NCI-H524 treated with DMSO at 0.1 percent for 48 hours (cell line): ENCODE results near the gene FCHSD2.
A peak's percentile ranks its signal among the peaks of the same experiment; 100 is the strongest.
"Not testable (repeated sequence)": the region's sequence is repeated elsewhere in the genome, so short reads cannot be mapped to it uniquely, and the experiment has no call there.

Experiments used
- DNase-seq: peaks from one replicate; lab custom pipeline; 2025; lab: John Stamatoyannopoulos, UW

Gene FCHSD2

GRCh38 chr11:73059915-73060314, 82.2 kb downstream of the FCHSD2 start:
- no peak for DNase-seq

DNA sequence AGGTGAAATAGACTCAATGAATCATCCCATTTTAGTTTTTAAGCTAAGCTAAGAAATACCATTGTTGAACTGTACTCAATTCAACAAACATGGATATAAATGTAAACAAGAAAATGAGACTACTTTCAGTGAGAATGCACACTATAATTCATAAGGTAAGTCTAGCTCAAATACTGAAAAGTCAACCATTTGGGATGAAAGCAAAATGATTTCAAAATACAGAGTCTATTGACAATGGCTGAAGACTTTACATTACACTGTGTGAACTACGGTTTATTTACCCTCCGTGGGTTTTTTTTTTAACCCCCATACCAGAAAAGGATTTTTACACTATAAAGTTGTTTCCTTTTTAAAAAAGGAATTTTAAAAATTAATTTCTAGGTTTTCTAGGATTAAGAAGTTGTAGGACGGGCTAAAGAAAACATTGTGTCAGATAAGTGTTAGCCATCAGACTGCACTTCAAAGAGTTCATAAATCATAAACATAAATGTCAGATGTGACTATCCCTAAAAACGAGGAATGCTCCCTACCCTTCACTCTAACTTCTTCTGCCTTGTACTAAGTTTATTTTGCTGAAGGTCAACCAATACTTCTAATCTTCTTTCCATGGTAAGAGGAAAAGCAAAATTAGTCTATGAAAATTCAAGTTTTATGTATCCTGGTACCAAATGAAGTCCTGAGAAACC, 83.0 kb downstream of the FCHSD2 start:
- DNase-seq, result no peak

DNA sequence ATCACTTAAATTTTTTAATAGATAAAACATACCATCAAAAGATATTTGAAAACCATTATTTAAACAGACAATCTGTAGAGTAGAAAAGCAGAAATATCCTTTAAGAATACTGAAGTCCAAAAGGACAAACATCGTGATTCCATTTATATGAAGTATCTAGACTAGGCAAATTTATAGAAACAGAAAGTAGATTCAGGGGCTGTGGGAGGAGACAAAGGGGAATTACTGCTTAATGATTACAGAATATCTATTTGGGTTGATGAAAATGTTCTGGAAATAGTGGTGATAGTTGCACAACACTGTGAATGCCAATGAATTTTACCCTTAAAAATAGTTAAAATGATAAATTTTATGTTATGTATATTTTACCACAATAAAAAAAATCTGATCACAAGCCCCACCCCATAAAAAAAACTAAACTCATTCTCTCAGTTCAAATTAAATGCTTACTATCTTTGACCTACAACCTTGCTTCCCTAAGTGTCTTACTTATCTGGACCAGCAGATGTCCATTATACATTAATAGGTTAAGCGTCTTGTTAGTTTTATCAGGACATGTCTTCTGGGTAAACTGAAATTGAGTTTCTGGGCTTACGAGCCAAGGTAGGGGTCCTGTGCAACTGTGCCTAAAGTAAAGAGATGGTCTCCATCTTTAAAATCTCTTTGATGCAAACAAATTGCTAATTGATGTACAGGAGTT, 86.3 kb downstream of the FCHSD2 start:
- DNase-seq, result no peak

GRCh38 chr11:73055002-73055401, 87.1 kb downstream of the FCHSD2 start:
- DNase-seq, result no peak

GRCh38 chr11:73053964-73054363, 88.2 kb downstream of the FCHSD2 start:
- DNase-seq, result no peak

DNA sequence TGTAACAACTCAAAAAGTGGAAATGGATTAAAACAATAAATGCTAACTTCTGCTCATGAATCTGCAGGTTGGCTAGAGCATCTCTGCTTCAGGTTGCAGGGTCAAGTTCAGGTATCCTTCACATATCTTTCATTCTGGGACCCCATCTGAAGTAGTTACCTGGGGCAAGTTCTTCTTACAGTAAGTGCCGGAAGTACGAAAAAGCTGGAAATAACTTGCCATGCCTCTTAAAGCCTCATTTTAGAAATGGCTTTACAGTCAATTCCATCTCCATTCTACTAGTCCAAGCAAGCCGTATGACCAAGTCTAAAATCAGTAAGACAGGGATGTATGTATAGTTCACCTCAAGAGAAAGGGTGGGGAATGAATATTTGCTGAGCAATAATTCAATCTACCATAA, 93.7 kb downstream of the FCHSD2 start:
- no peak for DNase-seq

GRCh38 chr11:73047773-73048371, 94.2 kb downstream of the FCHSD2 start:
- DNase-seq, result no peak

DNA sequence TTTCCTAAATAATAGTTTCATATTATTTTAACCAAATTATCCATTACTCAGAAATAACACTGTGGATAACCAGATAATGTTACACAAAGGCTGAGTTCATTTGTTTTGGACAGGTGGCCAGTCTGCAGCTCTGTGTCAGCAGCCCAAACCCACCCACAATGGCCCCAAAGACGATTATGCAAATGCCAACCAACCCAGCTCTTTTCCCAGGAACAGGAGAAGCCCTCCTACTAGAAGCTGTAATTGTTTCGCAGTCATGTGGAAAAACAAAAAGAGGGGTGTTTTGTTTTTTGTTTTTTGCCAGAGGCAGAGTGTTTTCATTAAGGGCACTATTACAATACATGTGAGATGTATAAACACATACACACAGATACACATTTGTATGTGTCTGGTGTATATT, 102.1 kb downstream of the FCHSD2 start:
- peak; percentile 11 for DNase-seq

DNA sequence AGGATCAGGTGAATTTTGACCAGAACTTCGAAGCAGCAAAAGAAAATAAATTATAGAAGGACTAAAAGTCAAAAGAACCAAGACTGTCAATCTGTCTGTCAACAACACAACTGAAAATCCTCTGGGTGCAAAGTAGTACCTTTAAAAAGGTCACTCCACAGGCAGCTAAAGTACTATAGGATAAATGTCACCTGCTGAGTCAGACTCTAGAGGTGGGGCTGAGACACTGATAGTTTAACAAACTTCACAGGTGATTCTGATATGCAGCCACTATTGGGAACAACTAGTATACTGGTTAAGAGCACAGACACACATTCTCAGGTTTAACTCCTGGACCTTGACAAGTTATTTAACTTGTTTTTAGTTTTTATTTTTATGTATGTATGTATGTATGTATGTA, 107.3 kb downstream of the FCHSD2 start:
- no peak for DNase-seq

- DNase-seq, result no peak
Measured at GRCh38 chr11:73034331-73034730, 107.8 kb downstream of the FCHSD2 start.

DNA sequence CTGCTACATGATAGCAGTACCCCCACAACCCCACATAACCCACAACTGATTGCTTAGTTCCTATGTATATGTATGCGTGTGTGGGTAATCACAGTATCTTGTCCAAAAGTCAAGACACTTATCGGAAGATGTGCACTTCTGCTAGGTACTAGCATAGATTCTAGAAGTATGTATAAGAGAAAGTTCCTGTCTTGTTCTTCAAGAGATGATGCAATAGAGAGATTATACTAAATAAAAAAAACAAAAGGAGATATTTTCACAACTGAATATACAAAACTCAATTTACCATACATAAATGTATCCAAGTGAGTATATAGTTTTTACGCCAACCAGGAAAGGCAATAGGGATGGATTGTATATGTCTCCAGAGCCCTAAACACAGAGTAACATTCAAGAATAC, 112.0 kb downstream of the FCHSD2 start:
- DNase-seq, result no peak

DNA sequence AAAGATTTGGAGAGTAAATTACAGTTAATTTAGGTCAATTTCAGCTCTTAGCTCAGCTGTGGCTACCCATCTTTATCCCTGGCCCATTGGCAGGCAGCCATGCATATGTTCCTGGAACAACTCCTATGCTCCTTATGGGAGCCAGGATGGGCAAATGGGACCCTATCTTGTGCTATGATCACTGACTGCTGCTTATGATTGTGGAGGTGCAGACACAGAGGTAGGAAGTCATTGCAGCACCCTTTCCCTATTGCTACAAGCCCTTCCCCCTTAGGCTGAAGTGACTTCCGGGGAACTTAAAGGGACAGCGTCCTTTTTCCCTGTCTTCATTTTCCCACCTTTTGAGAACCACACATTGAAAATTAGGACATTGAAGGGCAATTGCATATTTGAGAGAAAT, 112.7 kb downstream of the FCHSD2 start:
- no peak for DNase-seq

DNA sequence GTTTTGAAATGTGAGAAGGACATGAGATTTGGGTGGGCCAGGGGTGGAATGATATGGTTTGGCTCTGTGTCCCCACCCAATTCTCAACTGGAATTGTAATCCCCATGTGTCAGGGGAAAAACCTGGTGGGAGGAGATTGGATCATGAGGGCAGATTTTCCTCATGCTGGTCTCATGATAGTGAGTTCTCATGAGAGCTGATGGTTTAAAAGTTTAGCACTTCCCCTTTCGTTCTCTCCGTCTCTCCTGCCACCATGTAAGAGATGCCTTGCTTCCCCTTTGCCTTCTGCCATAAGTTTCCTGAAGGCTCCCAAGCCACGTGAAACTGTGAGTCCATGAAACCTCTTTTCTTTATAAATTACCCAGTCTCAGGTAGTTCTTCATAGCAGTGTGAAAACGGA, 113.5 kb downstream of the FCHSD2 start:
- DNase-seq, result no peak

- not testable (repeated sequence) for DNase-seq
Measured at GRCh38 chr11:73027840-73028239, 114.3 kb downstream of the FCHSD2 start.

- DNase-seq, result no peak
Measured at GRCh38 chr11:73024639-73025038, 117.5 kb downstream of the FCHSD2 start.

- DNase-seq, result no peak
Measured at GRCh38 chr11:73019996-73020395, 122.1 kb downstream of the FCHSD2 start.

GRCh38 chr11:73019449-73019848, 122.7 kb downstream of the FCHSD2 start:
- no peak for DNase-seq

DNA sequence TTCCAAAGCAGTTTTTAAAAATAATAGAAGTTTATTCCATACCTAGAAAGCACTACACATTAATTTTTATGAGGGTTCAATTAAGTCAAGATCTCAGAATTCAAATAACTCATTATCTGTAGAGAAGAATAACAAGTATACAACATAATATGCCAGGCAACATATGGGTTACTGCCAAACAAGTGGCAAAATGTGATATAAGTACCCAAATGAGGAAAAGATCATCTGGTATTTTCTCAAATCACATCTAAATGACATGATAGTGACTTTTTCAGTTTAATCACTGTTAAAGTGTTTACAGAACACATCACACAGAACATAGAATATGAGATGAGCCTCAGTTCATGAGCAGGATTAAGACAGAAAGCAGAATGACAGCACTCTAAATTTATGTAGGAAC, 123.3 kb downstream of the FCHSD2 start:
- no peak for DNase-seq

DNA sequence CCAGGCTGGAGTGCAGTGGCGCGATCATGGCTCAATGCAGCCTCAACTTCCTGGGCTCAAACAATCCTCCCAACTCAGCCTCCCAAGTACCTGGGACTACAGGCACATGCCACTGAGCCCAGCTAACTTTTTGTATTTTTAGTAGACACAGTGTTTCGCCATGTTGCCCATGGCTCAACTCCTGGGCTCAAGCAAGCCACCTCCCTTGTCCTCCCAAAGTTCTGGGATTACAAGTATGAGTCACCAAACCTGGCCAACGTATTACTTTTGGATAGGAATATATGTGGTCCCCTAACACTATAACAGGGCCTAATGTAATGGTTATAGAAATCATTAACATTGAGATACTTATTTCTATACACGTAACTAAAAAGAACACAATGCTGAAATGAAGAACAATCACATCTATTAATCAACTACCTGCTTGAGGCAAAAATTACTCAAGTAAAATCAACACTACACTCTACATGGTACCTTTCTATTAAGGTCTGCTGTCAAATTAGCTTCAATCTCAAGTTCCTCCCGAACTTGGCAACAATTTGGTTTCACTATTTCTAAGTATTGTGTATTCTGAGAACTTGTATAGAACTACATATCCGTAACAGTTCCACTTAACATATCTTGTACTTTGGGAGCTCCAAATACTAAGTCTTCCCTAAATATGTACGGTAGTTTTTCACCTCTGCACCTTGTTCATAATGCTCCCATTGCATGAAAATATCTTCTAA, 124.9 kb downstream of the FCHSD2 start:
- DNase-seq, result no peak

DNA sequence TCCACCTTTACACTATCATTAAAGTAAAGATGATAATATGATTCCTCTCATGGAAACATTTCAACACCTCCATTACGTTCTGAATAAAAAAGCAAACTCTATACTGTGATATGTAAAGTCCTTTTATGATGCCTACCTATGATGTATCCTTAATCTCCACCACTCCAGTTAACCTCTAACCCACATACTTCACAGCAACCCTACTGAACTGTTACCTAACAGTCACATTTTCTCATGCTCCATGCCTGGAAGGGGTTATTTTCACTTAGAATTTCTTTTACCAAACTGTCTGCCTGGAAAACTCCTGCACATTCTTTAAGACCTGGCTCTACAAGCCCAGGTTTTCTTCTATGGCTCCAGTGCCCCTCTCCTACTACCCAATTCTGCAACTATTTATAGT, 129.1 kb downstream of the FCHSD2 start:
- DNase-seq, result no peak

- no peak for DNase-seq
Measured at GRCh38 chr11:73012121-73012863, 129.8 kb downstream of the FCHSD2 start.
